DND-41 (cell line): ENCODE data around the gene MSANTD2.

ENCODE experiments used
- EZH2 ChIP-seq: IDR thresholded peaks from 3 replicates; pipeline ENCODE4 v1.6.1; 2012; ENCODE audit warnings: borderline replicate concordance, low read depth, mild to moderate bottlenecking, moderate library complexity, low read length, inconsistent platforms; ENCODE audit not compliant: severe bottlenecking
- TF ChIP-seq, protein P1 (sequence below): IDR thresholded peaks from 2 replicates; pipeline ENCODE4 v1.5.1; 2012; ENCODE audit warnings: borderline replicate concordance, low read length, moderate library complexity, mild to moderate bottlenecking; ENCODE audit not compliant: poor library complexity, severe bottlenecking; ENCODE audit errors: extremely low read depth

DNA sequence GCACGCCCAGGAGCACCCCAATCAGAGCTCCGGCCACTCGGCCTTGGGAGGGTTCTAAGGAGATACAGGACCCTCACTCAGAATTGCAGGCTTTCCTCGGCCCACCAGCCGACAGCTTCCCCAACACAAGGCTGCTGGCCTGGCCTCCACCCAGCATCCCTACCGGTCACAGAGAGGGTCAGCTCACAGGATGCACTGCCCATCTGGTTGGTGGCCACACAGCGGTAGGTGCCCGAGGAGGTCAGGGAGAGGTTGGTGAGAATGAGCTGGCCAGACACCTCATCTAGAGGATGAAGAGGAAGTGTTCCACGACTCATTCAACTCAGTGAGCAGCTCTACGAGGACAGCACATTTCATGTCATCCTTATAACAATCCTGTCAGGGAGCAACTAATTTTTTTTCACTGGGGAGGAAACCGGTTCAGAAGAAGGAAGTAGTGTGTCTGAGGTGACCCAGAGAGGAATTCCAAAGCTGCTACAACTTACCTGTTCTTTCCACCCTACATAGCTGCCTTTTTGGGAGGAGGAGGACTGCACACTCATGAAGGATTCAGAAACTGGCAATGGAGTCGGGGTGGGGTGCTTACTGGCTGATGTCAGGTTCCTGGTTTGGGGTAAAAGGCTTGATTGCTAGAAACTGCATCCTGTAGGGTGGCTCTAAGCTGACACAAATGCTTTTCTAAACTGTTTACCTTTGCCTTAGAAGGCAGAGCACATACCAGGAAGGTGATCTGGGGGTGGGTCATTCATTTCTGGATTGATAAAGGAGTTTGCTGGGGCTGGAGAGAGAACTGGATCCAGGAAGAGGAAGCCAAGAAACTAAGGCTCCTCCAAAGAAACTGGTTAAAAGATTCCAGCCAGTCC, 51.5 kb downstream of the MSANTD2 start:
- TF ChIP-seq, protein P1, sequence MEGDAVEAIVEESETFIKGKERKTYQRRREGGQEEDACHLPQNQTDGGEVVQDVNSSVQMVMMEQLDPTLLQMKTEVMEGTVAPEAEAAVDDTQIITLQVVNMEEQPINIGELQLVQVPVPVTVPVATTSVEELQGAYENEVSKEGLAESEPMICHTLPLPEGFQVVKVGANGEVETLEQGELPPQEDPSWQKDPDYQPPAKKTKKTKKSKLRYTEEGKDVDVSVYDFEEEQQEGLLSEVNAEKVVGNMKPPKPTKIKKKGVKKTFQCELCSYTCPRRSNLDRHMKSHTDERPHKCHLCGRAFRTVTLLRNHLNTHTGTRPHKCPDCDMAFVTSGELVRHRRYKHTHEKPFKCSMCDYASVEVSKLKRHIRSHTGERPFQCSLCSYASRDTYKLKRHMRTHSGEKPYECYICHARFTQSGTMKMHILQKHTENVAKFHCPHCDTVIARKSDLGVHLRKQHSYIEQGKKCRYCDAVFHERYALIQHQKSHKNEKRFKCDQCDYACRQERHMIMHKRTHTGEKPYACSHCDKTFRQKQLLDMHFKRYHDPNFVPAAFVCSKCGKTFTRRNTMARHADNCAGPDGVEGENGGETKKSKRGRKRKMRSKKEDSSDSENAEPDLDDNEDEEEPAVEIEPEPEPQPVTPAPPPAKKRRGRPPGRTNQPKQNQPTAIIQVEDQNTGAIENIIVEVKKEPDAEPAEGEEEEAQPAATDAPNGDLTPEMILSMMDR = no peak
- no peak for TF ChIP-seq EZH2
